Measurements from ENCODE around the gene CDK14.

CDK14 gene

DNA sequence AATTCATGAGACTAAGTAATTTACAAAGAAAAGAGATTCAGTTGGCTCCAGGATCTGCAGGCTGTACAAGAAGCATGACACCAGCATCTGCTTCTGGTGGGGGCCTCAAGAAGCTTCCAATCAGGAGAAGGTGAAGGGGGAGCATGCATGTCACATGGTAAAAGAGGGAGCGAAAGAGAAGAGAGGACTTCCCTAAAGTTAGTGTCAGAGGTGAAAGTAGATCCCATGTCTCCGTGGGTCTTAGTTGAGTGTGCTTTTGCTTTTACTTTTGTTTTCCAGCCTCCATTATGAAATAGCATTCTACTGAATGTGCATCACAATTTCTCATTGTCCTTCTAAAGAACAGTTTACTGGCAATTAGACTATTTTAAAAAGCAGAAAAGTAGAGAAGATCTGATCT is 454.6 kb downstream of the CDK14 start:
- no peak for DNase-seq (ENCODE audit: low read depth)

DNA sequence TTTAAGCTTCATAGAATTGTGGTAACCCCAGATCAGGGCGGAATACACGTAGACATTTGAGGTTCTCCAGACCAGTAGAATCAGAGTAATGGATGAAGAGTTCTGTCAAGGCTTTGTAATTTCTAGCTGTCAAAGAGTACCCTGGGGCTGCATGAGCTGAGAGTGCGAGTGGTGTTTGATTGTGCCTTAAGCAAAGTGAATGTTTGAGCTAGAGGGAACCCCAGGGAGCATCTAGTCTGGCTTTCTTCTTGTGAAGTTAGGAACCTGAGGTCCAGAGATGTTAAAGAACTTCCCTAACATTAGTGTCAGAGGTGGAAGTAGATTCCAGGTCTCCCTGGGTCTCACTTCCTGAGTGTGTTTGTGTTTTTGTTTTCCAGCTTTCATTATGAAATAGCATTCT is 455.8 kb downstream of the CDK14 start:
- DNase-seq (ENCODE audit: low read depth), result no peak

DNA sequence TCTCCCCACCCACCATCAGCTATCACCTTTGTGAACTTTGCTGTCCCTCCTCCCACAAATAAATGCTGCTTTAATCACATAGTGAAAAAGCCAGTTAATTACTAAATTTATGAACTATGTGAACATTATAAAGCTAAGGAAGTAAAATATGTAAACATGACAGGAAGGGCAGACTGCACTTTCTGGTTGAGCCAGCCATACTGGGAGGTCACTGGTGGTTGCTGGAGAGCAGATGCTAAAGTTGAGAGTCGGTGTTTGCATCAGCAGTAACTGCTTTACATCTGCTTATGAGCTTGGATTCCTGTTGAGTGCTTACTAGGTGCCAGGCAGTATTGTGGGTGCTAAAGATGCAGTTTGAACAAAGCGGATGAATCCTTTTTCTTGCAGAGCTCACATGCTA is 458.3 kb downstream of the CDK14 start:
- no peak for DNase-seq (ENCODE audit: low read depth)

DNA sequence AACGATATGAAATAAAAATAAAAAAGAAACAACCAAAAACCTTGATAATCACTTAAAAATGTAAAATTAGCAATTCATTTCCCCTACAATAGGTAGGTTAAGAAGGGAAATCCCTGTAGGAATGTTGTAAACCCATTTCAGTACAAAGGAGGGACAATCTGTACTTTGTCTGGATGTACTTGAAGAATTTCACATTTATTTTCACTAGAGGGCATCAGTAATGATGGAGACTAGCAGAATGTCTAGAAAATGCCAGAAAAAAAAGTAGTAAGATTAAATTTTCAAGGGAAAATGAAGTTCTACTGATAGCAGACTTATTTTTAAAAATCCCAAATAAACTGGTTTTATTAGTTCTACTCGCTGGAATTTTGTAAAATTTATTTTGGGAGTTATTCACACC is 459.1 kb downstream of the CDK14 start:
- DNase-seq (ENCODE audit: low read depth), result no peak

DNA sequence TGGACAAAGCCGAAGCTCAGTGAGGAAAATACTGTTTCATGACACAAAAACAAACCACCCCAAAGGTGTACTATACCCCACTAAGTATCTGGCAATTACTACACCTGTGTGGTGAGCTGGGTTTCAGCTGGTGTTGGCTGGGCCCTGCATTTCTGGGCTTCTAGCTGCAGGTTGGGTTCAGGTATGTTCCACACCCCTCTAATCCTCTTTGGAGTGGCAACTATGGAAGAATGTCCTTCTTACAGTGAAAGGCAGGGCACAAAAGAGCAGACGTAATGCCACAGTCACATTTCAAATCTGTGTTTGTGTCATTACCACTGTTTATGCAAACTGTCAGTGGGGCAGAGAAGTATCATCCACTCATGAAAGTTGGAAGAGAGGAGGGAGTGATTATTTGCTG is 466.6 kb downstream of the CDK14 start:
- DNase-seq (ENCODE audit: low read depth), result no peak

DNA sequence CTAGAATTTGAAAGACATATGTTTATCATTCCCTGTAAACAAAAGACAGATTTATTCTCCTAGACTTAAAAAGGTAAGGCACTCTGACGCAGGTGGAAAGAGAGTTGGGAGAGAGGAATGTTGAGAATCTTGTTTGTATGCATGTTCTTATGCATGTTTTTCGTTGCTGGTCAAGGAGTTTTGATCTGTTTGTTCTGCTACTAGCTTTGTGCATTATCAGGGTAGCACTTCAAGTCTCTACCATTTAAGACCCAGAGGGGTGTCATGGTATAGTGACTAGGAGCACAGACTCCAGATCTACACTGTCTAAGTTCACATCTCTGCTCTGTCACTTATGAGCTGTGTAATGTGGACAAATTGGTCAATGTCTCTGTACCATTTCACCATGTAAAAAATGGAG is 467.9 kb downstream of the CDK14 start:
- no peak for DNase-seq (ENCODE audit: low read depth)

DNA sequence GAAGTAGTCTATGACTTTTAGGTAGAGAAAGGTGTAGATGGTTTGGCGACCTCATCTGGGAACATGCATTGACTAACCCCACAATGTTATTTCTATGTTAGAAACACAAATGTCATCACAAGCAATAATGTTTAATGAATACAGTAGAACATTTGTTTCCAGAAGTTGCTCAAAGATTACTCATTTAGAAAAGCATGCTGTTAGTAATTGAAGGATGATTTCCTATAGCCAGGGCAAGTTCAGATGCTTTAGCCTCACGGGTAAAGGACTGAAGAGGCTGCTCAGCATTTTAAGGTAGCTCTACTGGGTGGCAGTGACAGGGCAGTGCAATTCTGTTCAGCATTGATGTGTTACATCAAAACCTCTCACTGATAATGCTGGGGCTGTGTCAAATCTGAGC is 468.8 kb downstream of the CDK14 start:
- no peak for DNase-seq (ENCODE audit: low read depth)

DNA sequence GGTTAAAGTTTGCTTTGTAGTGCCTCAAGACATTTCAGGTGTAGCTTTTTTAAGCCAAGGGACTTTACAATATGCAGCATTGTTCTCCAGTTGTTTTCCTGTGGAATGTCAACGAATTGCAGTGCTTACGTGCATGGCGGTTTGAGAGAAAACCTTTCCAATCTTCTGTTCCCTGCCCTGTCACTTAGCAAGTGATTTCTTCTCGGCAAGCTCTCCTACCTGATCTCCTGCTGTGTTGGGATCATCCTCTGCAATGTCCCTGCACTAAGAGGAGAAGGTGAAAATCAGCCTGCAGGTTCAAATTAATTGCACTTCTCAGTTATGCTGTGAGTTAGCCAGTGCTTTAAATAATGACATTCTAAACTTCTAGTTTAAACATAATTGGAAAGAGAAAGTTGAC is 470.5 kb downstream of the CDK14 start:
- DNase-seq (ENCODE audit: low read depth), result no peak

DNA sequence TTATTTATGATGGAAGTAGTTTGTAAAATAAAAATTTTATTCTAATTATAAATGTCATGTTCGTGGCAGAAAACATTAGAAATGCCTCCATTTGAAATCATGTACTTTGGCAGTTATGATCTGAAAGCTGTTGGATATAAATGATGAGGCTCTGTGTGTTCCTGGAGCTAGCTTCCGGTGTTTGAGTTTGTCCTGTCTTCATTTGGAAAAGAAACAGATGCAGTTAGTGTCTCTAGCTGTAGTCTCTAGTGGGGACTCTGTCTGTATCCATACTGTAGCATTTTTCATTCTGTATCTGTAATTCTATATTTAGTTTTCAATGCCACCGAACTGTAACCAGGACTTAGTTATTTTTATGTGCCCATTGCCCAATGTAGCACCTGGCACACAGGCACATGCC is 471.1 kb downstream of the CDK14 start:
- DNase-seq (ENCODE audit: low read depth), result no peak

DNA sequence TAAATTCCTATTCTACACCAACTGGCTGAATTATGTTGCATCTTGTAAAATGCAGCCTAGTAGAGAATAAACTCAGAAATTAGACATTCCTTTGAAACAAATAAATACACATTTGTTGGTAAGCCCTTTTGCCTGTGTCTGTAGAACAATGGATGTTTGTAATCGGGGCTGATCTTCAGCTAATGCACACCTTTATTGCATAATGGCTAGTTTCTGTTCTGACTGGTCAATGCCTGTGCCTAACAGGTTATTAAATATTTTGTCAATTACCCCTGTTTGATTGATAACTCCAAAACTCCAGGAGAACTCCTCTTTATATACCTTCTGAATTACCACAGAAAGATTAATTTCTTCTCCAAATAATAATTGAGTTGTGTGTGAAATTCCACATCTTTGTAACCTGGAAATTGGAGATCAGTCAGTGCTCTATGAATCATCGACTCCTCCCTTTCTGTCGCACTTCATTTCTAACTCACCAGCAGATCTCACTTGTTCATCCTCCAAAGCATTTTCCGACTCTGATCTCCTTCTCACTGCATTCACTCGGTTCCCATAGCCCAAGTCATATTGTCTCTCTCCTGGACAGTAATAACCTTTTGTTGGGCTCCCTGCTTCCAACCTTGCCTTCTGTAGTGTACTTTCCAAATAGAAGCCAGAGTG is 472.1 kb downstream of the CDK14 start:
- no peak for DNase-seq (ENCODE audit: low read depth)

DNA sequence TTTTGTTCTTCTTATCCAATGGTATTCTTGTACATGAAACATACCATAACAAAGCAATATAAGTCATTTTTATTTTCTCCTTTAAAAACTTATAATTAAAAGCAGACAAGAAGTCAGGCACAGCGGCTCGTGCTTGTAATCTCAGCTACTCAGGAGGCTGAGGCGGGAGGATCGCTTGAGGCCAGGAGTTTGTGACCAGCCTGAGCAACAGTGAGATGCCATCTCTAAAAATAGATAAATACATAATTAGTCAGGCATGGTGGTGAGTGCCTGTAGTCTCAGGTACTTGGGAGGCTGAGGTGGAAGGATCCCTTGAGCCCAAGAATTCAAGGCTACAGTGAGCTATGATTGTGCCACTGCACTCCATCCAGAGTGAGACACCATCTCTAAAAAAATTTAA is 473.0 kb downstream of the CDK14 start:
- no peak for DNase-seq (ENCODE audit: low read depth)

DNA sequence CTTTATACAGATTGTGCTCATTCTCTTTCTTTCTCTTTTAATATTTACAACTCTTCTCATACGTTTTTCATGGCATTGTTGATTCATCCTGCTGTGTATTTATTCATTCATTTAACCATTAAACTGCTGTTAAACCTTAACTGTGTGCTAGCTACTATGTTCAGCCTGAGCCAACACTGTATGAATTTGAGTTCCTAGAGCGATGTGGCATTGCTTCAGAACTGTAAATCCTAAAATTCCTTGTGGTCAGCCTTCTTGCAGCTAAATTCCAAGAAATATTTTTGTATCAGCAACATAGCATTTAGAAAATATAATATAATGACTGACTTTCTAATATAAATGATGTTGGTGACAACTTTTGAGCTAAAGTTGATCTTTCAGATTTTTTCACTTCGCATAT is 483.4 kb downstream of the CDK14 start:
- no peak for DNase-seq (ENCODE audit: low read depth)

DNA sequence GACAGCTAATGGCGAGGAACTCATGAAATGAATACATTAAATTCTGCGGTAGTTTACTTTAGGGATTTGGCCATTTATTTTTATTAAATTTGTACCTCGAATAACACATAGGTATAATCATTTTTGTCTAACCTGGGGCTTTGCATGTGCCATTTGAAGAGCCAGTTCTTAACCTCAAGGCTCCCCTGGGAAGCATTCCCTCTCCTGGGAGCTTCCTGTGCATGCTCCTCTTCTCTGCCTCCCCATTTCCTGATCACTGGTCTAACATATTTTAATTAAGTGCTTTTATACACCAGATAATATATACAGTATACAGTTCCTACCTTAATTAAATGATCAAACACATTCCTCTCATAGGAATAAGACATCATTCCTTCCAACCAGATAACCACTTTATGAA is 484.2 kb downstream of the CDK14 start:
- DNase-seq (ENCODE audit: low read depth), result no peak

DNA sequence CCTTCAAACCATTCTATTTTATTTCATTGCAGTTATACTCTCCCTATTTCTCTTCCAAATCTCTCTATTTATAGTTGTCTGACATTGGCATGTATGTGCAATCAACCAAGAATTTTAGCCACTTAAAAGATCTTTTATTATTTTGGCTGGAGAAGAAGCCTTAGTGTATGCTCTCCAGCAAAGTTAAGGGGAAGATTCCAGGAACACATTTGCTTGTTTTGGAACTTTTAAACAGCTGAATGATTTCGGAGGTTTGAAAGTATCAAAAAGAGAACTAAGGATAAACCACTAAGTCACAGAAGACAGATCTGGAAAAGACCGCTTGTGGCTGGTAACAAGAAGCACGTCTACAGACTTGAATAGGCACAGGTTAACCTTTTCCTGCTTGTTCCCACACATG is 485.9 kb downstream of the CDK14 start:
- DNase-seq (ENCODE audit: low read depth), result no peak

DNA sequence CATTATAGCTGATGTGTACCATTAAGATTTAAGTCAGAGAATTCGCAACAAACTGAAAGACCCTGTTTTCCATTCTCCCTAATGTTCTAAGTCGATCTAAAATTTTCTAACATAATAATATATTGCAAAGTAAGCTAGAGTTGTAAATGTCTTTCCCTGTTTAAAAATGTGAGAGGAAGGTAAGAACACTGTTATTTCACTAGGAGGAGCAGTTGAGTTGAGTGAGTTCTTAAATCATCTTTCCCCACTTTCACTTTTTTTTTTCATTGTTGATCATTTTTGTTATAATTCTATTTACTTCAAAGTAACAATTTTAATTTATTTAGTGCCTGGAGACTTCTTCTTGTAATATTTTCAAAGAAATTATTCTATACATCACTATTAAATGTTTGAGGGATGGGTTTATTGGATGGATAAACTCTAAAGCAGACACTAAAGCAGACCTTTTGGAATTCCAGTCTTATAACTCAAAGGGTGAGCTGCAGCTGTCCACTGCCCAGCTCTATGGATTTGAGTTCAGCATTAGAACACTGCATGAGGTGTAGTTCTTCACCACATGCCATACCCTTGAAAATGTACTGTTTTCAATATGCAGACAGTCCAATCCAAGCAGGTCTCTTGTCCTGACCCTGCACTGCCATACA is 486.9 kb downstream of the CDK14 start:
- DNase-seq (ENCODE audit: low read depth), result no peak

DNA sequence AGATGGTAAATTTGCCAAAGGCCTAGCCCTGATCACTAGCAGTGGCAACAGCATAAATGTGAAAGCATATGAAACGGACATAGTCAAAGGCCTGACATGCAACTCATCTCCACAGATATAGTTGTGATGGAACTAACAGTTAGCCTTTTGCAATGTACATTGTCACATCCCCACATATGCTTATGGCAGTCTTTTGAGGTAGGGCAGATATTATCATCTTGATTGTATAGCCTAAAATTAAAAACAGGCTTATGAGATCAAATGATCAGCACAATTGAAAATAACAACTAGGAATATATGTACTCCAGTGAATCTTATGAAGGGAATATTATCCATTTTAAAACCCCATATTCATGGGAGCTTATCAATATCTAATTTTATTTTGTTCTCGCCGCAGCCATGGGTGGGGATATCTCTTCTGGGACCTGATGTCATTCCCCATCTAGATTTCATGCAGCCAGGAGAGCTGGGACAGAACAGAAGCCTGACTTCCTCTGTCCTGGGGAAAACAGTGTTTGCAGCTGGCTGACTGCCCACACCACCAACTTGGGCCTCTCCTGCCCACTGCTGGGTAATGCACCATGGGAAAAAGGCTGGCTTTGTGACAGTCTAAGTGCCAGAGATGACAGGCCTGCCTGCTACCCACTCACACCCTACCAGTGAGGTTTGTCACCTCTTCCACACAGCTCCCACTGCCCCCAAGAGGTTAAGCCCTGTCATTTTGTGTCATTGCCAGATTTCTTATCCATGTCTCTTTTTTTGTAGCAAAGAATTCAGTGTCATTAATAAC is 487.9 kb downstream of the CDK14 start:
- DNase-seq (ENCODE audit: low read depth), result no peak

DNA sequence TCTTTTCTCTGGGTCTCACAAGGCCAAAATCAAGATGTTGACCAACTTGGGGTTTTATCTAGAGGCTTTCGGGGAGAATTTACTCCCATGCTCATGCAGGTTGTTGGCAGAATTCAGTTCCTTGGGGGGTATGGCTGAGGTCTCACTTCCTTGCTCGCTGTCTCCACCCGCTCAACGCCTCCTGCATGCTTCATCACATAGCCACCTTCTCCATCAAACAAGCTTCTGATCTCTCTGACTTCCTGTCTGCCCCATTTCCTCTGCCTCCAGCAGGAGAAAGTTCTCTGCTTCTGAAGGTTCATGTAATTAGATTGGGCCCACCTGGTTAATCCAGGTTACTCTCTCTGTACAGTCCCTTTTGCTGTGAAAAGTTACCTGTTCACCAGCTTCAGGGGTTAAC is 489.1 kb downstream of the CDK14 start:
- DNase-seq (ENCODE audit: low read depth), result no peak

DNA sequence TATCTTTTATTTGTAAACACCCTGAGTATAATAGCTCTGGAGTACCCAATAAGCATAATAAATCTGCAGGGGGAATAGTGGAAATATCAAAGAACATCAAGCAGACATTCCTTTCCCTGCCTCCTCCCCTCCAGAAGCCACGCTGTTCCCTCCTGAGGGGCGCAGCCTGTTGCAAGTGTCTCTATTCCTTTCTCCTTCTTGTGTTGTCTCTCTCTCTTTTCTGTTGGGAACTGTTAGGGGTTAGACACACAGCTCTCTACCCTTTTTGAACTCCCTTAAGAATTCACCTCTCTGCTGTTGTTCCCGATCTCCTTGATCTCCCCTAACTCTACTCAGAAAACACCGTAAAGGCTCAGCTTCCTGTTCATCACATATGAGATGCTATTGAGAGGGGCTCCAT is 490.1 kb downstream of the CDK14 start:
- no peak for DNase-seq (ENCODE audit: low read depth)

DNA sequence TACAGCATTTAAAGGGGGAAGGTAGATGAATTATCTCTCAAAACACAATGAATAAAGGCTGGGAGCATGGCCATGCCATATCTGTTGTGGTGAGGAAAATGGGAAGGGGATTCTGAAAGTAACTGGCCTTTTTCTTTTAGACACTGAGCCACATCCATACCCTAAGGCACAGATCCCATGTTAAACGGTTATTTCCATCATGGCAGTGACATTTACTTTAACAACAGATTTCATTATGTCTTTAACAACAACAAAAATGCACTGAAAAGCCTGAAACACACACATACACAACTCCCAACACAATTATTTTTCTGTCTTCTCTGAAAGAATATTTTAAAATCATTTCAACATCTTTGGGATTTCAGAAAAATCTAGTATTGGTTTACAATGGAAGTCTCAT is 492.0 kb downstream of the CDK14 start:
- DNase-seq (ENCODE audit: low read depth), result no peak

DNA sequence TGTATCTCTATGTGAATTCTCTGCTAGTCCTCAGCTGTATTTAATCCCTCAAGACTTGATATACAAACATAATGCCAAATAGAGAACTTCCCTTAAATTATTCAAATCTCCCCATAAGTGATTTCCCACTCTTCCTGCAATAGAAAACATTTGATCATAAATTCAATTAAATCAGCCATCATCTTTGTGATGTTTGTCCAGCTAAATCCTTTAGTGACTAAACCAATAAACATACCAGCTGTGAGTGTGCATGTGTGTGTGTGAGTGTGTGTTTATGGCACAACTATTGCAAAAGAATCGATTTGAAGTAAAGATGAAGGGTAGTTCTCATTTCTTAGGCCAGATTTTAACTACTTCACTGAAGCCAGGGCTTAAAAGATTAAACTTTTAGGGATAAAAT is 492.6 kb downstream of the CDK14 start:
- DNase-seq (ENCODE audit: low read depth), result no peak

DNA sequence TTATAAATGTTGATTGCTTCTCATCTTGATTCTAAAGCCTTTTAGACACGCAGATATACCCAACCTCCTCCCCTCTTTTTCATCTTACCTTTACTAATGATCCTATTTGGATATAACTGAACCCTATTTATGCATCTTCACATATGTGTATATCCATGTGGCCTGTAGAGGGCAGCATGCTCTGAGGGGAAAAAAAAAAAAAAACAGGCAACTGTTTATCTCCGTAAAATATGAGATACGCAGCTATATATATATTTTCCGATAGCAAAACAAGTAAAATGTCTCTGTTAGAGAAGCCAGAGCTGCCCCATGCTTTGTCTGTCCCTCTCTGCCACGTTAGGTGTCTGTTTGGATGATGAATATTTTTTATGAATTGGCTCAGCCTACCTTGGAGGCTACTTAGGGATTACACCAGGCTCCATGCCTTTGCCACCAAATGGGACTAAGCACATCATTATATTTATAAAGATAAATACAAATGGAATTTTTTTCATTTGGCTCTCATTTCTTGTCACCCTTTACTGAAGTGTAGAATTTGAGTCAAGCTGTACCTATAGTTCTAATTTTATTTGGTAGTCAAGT is 493.4 kb downstream of the CDK14 start:
- DNase-seq (ENCODE audit: low read depth), result no peak

DNA sequence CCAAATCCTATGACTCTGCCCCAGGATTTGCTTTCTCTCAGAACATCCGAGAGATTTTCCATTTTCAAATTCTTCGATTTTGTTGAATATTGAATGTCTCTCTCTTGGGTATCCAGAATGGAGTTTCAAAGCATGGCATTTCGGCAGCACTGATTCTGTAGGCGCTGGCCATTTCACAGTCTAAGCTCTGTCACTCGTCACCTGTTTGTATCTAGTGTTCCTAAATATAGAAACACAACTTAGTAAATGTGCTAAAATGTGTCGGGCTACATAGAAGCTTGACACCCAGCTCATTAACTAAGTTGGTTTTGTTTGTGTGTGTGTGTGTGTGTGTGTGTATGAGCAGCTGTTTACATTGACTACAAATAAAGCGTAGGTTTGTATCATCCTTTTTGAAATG is 494.6 kb downstream of the CDK14 start:
- DNase-seq (ENCODE audit: low read depth), result no peak

DNA sequence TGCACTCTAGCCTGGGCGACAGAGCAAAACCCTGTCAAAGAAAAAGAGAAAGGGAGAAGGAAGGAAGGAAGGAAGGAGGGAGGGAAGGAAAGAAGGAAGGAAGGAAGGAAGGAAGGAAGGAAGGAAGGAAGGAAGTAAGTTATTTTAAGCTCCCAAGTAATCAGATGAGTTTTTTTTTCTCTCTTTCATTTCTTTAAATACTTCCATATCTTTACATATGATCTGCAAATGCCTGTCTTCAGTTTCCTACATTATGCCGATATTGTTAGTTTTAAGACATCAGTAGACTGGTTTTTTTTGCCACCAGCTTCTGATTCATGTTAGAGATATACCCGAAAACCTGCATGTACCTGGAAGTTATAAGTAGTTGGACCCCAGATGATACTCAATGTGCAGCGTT is 495.5 kb downstream of the CDK14 start:
- no peak for DNase-seq (ENCODE audit: low read depth)
